ENCODE measurements around the gene UAP1.

UAP1 gene

DNA sequence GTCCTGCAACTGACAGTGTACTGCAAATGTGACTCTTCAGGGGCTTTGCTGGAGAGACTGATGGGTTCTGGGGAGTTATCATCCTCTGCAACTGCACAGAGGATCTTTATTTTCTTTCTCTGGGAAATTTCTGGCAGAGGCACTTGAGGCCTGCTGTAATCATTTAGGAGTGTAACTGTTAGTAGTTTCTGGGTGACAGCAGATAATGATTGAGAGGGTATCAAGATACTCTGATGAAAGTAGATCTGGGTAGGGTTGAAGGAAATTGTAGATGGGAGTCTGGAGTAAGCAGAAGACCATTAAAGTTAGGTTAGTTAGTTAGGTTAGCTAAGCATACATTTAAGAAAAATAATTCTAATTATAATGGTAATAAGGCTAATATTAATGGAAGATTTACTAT, 59.7 kb downstream of the UAP1 start:
- no peak for DNase-seq

DNA sequence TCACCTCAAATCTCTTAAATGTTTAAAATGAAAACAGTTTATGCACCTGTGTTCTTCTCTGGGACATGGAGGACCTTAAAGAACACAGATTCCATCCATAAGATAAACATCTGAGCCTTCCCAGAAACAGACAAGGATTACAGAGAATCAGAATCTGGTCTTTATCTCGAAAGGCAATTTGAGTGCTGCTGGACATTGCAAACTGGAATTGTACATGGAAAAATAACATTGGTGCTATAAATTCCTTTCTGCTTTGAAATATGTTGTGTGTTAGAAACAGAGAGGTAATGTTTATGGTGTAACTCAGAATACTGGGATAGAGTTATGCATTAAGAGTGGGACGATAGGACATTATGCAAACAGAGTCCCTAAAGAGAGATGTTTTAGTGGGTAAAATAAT, 64.2 kb downstream of the UAP1 start:
- DNase-seq, result no peak

DNA sequence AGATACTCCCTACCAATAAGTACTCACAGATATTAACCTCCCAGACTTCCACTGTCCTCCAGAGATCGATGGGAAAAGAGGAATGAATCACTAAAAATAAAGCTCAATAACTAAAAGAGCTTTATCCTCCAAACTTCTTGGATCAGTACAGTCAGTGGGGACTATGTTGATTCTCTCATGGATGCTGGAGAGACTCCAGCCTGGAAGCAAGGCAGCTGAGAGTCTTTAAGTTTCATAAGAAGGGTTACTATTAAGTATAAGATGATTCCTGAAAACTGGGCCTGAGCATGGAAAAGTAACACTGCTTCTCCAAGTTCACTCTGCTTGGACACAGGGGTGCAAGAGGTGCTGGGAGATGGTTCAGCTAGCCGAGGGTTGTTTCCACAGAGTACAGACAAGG, 64.6 kb downstream of the UAP1 start:
- DNase-seq, result no peak

DNA sequence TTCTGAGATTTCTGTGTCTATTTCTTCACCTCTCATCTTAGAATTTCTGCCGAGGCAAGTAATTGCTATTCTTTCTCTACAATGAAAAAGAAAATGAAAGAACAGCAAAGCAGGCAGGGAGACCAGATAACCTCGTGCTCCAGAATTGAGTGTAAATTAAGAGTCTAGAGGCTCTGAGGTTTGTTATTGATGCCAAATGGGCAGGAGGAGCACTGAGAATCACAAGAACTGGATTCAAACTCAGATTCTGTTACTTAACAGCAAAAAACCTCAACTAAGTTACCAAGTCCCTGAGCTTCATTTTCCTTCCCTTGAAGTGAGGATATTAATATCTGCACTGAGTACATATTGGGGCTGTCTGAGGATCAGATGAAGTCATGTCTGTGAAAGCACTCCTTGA, 65.2 kb downstream of the UAP1 start:
- no peak for DNase-seq

DNA sequence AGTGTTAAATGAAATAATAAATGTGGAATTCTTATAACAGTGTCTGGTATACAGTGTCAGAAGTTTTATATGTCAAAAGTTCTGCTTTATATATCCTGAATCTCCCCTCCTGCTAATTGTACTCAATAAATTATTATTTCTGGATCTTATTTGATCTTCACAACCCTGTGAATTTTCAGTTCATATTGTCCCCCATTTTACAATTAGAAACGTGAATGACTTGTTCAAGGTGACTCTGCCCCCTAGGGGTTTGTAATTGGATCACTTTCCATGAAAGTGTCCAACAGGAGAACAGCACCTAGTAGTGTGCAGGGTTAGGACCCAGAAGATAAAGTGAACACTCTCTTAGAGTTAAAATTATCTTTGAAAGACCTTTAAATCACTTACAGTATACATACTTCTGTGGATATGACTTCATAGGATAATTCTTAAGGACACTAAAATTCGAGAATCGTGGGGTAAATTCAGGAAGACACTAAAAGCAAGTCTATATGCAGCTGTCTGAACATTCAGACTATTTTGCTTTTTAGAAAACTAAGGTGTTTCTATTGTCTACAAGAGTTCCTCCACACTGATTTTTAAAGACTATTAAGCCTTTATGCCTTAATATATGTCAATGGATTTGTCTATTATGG, 66.3 kb downstream of the UAP1 start:
- peak; percentile 26 for DNase-seq

DNA sequence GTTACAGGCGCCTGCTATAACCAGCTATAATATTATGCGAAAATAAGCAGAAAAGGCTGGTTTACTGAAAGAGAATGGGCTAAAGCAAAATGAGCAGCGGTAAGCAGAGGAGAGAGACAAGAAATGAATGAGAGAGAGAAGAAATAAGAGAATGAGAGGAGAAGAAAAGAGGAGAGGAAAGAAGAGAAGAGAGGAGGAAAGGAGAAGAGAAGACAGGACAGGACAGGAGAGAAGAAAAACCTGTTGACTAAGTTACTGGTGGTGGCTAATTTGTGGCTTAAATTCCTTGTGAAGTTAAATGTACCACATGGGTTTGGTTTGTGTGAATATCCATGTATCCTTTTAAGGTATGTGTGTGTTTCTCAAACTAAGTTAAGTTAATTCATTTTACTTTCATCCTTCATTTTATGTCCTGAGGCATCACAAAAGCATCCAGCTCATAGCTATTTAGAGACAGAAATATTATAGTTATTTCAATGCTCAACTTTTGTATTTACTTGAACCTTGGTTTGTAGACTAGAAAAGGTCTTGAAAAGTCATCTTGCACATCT, 67.6 kb downstream of the UAP1 start:
- no peak for DNase-seq

DNA sequence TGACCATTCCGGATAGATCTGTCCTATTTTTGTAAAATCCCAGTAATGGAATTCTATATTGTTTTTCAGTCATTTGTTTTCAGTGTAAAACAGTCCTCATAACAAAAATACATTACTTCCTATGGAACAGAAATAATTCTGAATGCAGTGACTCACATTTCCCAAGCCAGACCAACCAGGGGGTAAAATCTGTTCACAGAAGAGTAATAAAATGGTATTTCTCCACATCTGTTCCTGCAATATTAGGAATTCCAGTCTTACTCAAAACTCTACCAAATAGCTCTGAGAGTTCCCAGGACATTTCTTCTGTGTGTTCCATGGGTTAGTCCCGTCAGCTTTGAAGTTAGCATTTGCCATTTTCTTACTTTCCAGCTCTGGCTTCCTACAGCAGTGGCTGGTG, 68.1 kb downstream of the UAP1 start:
- no peak for DNase-seq

DNA sequence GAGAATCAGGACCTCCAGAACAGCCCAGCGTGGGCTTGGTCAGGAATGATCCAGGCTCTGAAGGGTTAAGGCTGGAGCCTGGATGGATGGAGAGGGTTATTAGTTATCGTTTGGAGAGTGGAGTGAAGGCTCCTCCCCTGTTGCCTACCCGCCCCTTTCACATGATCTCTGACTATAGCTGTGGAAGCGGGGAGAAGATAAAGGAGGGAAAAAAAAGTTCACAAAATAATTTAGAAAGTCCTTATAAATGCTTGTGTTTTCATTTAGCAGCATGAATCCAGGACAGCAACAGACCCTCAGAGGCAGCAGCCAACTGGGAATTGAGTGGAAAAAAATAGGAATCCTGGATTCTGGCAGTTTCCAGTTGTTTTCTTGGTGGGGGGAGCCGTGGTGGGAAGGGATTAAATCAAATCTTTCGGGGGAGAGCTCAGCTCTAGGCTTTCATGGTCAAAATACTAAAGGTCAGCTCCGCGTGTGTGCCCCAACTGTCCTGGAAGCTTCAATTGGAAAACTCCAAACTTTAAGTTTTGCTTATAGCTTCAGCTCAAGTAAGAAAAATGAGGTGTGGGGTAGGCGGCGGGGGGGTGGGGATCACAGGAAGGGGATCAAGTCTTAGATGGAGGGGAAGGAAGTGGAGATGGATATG, 70.1 kb downstream of the UAP1 start:
- no peak for DNase-seq

DNA sequence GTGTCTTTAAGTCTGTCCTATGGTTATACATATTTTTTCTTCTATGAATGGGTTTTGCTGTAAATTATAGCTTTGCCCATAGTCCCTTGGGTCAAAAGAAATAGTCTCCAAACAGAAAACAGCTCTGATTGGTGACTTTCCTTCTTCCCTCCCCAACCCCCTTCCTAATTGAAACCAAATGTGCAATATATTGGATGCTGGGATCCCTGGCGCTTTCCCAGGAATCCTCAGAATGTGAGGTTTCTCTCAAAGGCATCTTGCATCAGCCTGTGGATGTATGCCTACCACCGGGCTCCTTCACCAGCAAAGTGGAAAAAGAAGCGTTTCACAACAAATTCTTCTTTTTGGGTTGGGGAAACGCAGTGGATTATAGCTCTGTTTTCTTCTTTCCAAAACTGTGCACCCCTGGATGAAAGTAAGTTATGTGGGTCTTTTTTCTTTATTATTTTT, 70.7 kb downstream of the UAP1 start, which contains the start of gene DDR2:
TSS of gene DDR2 (plus strand) at position 248 of the 450 bp plus-strand sequence. CDS start 86,600 bp downstream, outside the sequence.
- DNase-seq, result no peak

DNA sequence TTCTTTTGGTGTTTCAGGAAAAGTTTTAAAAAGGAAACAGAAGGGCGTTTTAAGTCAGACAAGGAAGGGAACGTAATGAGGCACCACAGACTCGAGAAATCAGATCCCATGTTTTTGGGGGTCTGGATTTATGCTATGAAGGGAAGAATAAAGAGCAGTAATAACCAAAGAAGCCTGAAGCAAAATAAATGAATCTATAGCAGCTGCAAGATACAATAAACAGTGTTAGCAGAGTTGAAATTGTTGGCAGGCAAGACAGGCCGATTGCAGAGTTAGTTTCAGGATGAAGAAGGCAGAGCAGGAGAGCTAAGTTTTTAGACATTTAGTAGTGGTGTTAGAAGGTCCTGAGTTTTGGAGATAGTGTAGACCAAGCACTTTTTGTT, 71.2 kb downstream of the UAP1 start:
- DNase-seq, result no peak

DNA sequence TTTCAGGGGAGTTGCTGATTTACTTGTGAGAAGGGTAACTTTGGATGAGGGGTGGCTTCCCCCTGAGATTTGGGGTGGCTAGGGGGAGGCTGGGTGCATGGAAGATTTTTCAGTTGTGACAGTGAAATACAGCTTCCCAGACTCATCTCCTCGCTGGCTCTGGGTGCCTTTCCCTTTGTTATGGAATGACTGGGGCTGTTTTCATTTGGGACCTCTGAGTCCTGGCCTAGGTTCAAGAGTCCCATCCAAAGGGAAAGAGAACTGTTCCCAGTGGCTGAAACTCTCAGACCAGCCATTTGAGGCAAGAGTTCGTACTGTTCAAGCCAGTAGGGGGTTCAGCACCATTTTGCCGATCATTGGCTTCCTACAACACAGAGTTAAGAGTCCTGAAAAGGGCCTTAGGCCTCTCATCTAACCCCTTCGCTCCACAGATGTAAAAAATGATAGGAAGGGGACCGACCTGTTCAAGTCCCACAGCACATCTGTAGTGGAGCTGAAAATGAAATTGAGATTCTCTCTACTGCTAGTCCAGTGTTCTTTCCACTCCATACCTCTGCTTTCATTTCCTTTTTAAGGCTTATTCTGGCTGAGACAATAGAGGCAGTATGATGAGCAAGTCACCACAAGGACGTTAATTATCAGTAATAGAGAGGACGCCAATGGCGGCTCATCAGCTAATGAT, 71.7 kb downstream of the UAP1 start:
- DNase-seq, result no peak

DNA sequence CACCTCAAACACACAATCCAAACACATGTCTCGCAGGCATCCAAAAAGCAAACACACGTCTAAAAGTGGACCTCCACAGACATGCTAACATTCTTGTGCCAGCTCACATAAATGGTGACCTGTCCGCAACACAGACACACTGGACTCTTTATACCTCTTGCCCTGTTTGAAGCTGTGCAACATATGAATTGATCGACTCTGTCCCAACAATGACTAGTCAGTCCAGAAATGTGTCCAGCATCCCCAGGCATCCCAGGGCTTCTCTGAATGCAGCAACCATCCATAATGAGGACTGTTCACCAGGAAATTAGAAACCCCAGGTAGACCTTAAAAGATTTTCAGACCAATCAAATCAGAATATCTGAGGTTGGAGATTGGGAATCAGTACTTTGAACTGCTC, 73.9 kb downstream of the UAP1 start:
- no peak for DNase-seq

DNA sequence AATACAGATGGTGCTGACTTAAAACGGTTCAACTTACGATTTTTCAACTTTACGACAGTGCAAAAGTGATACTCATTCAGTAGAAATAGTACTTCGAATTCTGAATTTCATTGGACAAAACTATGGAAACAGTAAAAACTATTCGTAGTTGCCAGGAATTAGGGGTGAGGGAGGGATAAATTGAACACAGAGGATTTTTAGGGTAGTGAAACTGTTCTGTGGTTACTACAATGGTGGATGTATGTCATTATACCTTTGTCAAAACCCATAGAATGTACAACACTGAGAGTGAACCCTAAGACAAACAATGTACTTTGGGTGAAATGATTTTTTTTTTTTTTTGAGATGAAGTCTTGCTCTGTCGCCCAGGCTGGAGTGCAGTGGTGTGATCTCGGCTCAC, 78.2 kb downstream of the UAP1 start:
- no peak for DNase-seq

DNA sequence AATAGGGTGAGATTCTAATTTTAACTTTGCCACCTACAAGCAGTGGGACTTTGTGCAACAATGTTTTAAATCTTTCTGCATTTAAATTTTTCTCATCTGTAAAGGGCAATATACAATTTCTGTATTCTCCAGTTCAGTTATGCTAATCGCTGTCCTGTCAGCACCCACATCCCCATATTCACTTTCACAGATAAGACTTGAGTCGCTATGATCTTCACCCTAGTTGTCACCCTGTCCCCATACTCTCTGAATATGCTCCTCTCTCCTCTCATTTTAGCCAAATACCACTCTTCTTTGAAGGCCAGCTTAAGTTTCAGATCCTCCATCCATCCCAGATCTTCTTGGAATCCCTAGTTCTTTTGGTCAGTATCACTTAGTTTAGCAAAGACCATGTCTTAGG, 79.6 kb downstream of the UAP1 start:
- DNase-seq, result no peak

DNA sequence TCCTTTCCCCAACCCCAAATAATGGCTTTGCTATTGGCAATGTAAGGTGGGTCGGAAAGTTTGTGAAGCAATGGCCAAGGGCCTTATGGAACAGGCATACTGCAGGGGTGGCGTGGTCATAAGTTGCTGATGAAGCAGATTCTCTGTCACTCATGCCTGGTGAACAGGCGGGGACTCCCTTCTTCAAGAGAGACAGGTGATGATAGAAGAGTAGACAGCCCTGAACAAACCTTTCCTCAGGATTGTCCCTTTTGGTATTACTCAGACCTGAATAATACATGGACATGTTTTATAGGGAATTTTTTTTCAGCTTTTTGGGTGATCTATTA, 83.4 kb downstream of the UAP1 start:
- no peak for DNase-seq

DNA sequence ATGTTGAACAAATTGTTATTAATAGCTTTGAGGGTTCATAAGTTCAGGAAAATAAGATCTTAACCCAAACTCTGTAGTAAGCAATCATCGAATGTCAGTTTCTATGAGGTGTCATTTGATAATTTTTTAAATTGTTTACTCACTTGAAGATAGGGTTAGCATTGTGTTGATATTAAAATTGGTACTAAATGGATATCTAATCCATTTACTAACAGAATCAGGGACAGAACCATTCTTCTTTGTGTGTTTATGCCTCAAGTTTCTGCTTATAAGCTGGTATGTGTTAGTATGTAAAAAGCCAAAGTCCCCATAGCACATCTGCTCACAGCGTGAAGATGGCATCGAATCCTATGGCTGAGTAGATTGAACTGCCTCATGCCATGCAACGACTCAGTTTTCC, 84.1 kb downstream of the UAP1 start:
- no peak for DNase-seq

DNA sequence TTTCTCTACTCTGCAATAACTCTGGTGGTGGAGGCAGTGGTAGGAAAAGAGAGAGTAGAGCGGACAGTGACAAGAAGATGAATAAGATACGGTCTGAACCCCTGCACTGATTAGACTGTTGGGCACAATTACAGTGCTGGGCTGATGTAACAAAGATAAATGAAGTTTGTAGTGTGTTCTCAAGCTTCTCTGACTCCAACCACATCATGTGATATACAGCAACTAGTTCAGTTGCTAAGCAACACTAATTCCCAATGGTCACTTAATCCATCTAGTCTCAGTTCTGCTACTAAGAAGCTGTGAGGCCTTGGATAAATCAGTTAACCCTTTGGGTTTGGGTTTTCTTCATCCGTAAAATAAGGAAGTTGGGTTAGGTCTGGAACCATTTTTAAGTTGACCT, 88.1 kb downstream of the UAP1 start:
- DNase-seq, result peak; percentile 1

All from NCI-H2171 treated with DMSO at 0.1 percent for 48 hours (cell line).